Measurements from ENCODE around the gene TENM3. TPM values are rescaled to one million over a fixed set of nuclear protein-coding genes. Genes with fewer than 3 reads are reported as not detected.
"Not testable (repeated sequence)": the region's sequence is repeated elsewhere in the genome, so short reads cannot be mapped to it uniquely, and the experiment has no call there.

The TENM3 gene
- 29.9 and 34.8 TPM in 2 replicates for total RNA-seq (2014; rRNA removed)
- 20.1 TPM for polyA plus RNA-seq (2012)

GRCh38 chr4:182243204-182243603 lies at the start of gene TENM3:
TSS of gene TENM3 (plus strand) at chr4:182243402. CDS start at chr4:182324021, 80,619 bp downstream.
- DNase-seq (ENCODE audit: low read depth), result not testable (repeated sequence)

- no peak for DNase-seq (ENCODE audit: low read depth)
Measured at GRCh38 chr4:182194091-182194824, 48.9 kb upstream of the TENM3 start.

DNA sequence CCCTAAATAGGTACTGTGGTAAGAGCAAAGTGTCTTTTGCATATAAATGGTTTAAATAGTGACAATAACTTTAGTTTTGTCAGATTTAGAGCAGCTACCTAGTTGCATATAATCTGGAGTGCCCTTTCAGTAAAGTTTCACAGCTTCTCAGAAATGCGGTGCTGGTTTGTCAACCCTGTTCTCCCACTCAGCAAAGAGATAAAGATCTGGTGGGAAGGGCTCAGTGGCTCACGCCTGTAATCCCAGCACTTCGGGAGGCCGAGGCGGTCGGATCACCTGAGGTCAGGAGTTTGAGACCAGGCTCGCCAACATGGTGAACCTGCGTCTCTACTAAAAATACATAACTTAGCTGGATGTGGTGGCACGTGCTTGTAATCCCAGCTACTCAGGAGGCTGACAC lies 45.6 kb upstream of the TENM3 start:
- no peak for DNase-seq (ENCODE audit: low read depth)

GRCh38 chr4:182201871-182202270 lies 41.3 kb upstream of the TENM3 start:
- DNase-seq (ENCODE audit: low read depth), result no peak

DNA sequence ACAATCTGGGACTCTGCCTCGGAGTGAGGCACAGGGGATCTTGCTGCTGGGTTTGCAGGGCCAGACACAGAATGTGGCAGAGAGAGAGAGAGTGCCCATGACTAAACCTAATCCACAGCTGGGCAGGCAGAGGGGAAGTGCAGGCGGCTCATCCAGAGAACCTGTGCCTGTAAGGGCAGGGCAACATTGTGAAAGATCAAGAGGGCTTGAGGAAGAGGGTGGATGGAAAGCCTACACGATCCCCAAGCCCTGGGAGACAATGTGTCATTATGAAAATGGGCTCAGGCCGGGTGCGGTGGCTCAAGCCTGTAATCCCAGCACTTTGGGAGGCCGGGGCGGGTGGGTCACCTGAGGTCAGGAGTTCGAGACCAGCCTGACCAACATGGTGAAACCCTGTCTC lies 40.6 kb upstream of the TENM3 start:
- no peak for DNase-seq (ENCODE audit: low read depth)

- DNase-seq (ENCODE audit: low read depth), result no peak
Measured at GRCh38 chr4:182203872-182204411, 39.3 kb upstream of the TENM3 start.

DNA sequence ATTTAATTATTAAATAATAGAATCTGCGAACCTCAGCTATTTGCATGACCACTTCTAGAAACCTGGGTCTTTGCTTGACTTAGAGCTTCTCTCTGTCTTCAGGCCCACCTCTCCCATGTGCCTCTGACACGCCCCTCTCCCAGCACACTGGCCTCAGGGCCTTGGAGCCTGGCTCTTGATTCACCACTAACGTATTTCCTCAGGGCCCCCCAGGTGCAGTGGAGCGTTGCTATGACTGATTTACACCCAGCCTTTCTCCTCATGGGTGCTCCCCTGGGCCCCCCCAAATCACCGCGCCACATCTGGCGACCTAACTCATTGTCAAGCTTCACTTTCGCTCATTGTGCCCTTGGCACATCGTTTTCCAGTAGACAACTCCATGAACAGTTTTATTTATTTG lies 37.9 kb upstream of the TENM3 start:
- DNase-seq (ENCODE audit: low read depth), result no peak

DNA sequence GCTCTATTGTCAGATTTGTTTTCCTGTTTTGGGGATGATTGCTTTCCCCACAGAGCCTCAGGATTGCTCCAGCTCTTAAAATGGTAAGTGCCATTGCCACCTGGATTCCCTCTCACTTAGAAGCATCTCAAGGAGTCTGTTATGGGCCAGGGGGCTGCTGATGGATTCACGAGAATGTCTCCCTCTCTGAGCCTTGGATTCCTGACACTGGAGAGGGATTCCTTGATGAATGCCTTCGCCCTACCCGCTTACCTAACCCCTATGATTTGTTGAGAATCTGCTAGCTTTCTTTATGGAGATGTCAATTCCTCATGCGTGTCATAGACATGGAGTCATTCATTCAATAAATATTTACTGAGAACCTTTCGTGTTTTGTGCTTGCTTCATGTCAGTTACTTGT lies 36.9 kb upstream of the TENM3 start:
- no peak for DNase-seq (ENCODE audit: low read depth)

- DNase-seq (ENCODE audit: low read depth), result no peak
Measured at GRCh38 chr4:182206916-182207315, 36.3 kb upstream of the TENM3 start.

GRCh38 chr4:182207830-182208396 lies 35.3 kb upstream of the TENM3 start:
- peak; percentile 90 for DNase-seq (ENCODE audit: low read depth)

GRCh38 chr4:182208526-182209050 lies 34.6 kb upstream of the TENM3 start:
- no peak for DNase-seq (ENCODE audit: low read depth)

DNA sequence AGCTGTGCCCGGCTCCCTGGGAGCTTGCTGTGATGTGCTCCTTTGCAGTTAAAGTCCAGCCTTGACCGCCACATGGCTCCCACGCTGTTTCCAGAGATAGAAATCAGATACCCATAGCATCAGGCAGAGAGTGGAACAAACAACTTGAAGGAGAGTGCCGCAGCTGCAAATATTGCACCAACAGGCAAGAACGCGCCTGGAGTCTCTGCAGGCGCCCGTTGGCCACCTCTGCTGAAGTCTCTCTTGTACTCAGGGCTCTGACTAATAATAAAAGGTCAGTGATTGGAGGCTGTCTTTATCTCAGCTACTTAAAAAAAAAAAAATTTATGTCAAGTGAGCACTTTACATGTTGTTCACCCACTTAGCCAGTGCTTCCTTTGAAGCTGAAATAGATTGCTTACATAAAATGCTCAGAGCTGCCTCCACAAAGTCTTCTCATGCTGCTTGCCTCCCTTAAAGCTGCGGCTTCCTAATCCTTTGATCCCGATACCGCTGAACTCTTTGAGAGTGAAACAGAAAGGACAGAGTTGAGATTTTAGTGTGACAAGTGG lies 30.9 kb upstream of the TENM3 start:
- peak; percentile 90 for DNase-seq (ENCODE audit: low read depth)

DNA sequence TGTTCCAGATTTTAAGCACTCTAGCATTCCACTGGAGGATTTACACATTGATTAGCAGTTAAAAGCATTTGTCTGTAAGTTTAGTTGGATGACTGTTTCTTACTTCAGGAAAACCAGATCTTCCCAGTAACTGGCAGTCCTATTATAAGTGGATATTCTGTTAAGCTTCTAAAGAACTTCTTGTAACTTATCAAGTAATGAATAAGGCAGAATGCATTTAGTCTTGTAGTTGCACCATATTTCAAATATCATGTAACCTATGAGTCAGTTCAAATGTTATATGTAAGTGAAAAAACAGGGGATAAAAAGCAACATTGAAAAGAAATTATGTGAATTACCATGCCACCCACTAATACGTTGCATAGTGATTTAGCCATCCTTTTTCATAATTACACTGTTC lies 30.2 kb upstream of the TENM3 start:
- peak; percentile 63 for DNase-seq (ENCODE audit: low read depth)

DNA sequence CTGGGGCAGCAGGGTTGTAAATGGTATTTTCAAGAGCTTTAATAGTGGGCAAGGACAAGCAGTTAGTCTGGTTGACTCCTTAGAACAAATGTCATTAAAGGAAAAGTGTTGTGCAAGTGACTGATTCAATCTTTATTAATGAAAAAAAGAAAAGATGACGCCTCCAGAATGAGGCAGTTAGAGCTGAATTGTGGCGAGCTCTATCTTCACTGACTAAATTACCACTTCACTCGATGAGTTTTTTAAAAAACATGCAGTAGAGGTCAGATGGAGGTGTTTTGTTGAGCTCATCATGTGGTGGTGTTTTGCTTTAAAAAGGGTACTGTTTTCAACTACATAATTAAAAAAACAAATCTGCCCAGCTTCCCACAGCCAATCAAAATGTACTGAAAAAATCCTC lies 28.1 kb upstream of the TENM3 start:
- peak; percentile 9 for DNase-seq (ENCODE audit: low read depth)

DNA sequence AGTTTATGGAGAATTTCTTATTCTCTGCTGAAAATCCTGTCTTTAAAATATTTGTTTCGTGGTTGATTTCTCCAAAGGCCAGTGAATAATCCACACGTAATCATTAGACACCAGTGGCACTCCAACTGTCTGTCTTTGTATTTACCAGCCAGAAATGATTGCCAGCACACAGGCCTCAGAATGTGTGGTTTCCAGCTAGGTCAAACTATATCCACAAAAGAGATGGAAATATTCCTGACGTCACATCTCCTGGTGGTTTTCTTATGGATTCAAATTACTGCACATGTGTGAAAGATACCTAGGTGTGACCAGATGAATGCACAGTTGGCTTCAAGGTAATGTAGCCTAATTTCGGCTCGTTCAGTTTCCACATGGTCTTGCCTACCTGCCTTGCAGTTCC lies 27.2 kb upstream of the TENM3 start:
- no peak for DNase-seq (ENCODE audit: low read depth)

DNA sequence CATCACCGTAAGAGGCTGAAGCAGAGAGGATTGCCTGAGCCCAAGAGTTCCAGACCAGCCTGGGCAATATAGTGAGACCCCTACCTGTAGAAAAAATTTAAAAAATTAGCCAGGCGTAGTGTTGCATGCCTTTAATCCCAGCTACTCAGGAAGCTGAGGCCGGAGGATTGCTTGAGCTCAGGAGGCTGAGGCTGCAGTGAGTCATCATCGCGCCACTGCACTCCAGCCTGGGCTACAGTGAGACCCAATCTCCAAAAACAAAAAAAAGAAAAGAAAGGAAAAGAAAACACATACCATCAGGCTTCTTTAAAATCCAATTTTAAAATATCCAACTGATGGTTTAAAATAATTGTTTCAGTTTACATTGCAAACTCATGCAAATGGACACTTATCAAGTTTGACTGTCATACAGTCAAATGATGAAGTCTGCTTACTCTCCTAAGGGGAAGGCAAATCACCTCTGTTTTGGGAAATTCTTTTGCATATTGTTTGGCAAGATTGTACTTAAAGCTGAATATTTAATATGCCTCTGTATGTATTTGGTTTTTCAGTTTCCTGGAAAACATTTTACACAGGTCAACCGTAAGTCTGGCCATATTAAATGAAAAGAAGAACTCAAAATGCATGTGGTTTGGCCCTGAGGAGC lies 23.7 kb upstream of the TENM3 start:
- peak; percentile 44 for DNase-seq (ENCODE audit: low read depth)

GRCh38 chr4:182221987-182222386 lies 21.2 kb upstream of the TENM3 start:
- DNase-seq (ENCODE audit: low read depth), result no peak

DNA sequence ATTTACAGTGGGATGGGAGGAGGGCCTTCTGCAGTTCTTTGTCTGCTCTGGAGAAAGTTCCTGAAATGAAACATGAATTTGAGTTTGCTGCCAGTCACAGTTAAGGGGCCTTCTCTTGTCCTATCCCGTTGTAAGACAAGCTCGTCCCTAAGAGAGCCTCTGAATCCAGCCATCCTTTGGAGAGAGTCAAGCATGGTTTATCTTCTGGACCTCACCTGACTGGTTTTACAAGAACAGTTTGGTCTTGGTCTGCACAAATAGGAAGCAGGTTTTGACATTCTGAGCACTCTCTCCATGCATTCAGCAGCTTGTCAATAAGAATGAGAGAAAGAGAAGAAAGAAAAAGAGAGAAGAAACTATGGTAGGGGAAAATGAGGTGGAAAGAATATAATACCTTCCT lies 20.4 kb upstream of the TENM3 start:
- no peak for DNase-seq (ENCODE audit: low read depth)

GRCh38 chr4:182223708-182224107 lies 19.5 kb upstream of the TENM3 start:
- DNase-seq (ENCODE audit: low read depth), result no peak

DNA sequence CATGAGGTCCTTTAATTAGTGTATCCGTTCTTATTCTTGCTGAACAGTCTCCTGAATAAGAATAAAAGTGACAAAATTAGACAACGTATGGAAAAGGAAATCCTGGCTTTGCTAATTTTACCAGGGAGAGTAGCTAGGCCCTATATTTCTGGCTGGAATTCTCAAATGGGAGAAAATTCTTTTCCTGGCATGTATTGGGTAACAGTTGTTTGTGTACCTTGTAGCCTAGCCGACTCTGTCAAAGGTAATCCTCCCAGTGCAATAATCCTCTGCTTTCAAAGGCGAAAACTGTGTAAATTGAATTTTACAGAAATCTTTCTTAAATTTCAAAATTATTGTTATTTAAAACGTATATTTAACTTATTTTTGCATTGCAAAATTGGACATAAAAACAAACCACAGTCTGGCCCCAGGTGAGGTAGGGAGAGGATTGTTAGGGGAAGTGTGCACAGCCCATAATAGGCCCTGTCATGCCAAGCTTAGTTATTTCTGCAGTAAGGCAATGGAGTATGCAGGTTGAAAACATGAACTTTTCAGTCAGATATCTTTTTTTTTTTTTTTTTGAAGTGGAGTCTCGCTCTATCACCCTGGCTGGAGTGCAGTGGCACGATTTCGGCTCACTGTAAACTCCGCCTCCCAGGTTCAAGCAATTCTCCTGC lies 18.9 kb upstream of the TENM3 start:
- no peak for DNase-seq (ENCODE audit: low read depth)

DNA sequence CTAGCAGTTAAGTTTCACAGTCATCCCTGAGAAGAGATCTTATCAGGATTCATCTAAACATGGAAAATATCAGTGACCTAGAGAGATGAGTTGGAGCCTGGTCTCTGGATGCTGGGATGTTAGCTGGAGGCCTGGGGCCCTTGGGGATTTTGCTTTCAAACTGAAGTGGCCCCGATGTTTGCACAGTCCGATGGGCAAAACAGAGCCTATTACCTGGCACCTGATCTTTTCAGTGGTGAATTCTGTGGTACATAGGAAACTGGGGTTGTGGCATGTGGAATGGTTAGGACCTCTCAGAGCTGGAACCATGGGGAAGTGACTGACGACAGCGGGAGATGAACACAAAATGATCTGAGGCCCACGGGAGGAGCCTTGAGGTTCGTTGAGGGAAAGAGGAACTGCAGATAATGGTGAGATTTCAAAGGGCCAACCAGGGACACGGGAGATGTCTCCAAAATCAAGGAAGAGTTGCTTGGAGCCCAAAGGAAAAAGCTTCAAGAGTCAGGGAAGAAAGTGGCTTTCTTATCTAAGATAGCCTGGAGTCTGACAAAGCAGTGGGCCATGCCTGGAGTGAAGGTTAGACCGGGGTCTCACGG lies 17.8 kb upstream of the TENM3 start:
- DNase-seq (ENCODE audit: low read depth), result no peak
